ENCODE measurements around the gene SPINK1. TPM values are rescaled to one million over a fixed set of nuclear protein-coding genes. Genes with fewer than 3 reads are reported as not detected.

The SPINK1 gene
- total RNA-seq, 1 experiment from 2014 or later = not detected

GRCh38 chr5:147776989-147777388 lies 54.5 kb downstream of the SPINK1 start:
- Histone ChIP-seq H3K36me3 (ENCODE audit: insufficient read depth, low read length) (peaks cover 31% of the 10 kb centered on the region), H3K9me2 (replicated peaks; ENCODE audit: insufficient read depth, low read length) (no peaks in the 10 kb centered on the region), H3K4me2 (ENCODE audit: low read depth, low read length, poor library complexity, severe bottlenecking) (no peak overlapping the region), H3K27ac (ENCODE audit: low read length) (no peak overlapping the region), H4K20me1 (ENCODE audit: insufficient read depth, low read depth, low read length) (no peaks in the 10 kb centered on the region; the same call in 1 of the 2 replicates), H3K4me3 (ENCODE audit: low read length) (no peak overlapping the region), H2AFZ (ENCODE audit: low read length) (no peak overlapping the region), H3K27me3 (ENCODE audit: low read length) (no peaks in the 10 kb centered on the region), H3K9ac (ENCODE audit: low read length) (no peak overlapping the region), H3K4me1 (ENCODE audit: low read length) (peaks cover 27% of the 10 kb centered on the region), H3K9me3 (ENCODE audit: low read length) (peaks cover 7% of the 10 kb centered on the region; the same call in 1 of the 2 replicates), H3K79me2 (ENCODE audit: low read length) (peaks cover 98% of the 10 kb centered on the region)
- no peak for DNase-seq

Other genes with a start within 250 kb of the SPINK1 start
- 39.5 and 58.7 TPM in 2 replicates for gene JAKMIP2, start 48.9 kb downstream of the SPINK1 start, total RNA-seq (2014; rRNA removed; shearing (Covaris generic); ENCODE audit: low replicate concordance)
- not detected in 2 replicates for gene SCGB3A2, start 47.0 kb upstream of the SPINK1 start, total RNA-seq (2014; rRNA removed; shearing (Covaris generic); ENCODE audit: low replicate concordance)
- gene C5orf46, start 74.9 kb upstream of the SPINK1 start, total RNA-seq (2014; rRNA removed; shearing (Covaris generic); ENCODE audit: low replicate concordance) = not detected in 2 replicates
- gene SPINK5, start 232.3 kb upstream of the SPINK1 start, total RNA-seq (2014; rRNA removed; shearing (Covaris generic); ENCODE audit: low replicate concordance) = not detected in 2 replicates

Data from Karpas-422 (cell line).